ENCODE measurements around the gene TMEM204.

Gene TMEM204

GRCh38 chr16:1546430-1546829, 13.0 kb downstream of the TMEM204 start:
- no peak overlapping the region for H4K12ac ChIP-seq (ENCODE audit: low read depth, low read length)
- H3K9ac ChIP-seq (ENCODE audit: low read length), result no peak overlapping the region
- H3K4me3 ChIP-seq (ENCODE audit: low read depth, low read length), result no peak overlapping the region
- peaks cover 5% of the 10 kb centered on the region for H3K79me1 ChIP-seq (ENCODE audit: low read length)
- H3K18ac ChIP-seq (ENCODE audit: low read length), result no peak overlapping the region
- H4K8ac ChIP-seq (ENCODE audit: low read depth, low read length), result no peak overlapping the region
- H3K14ac ChIP-seq (ENCODE audit: low read length), result no peak overlapping the region
- H3K79me2 ChIP-seq (ENCODE audit: control insufficient read depth, insufficient read depth, low read length, poor library complexity), result peaks cover 1% of the 10 kb centered on the region
- H3K9me3 ChIP-seq (ENCODE audit: insufficient read depth, low read depth, low read length), result peaks cover 6% of the 10 kb centered on the region
- H3K4me2 ChIP-seq (ENCODE audit: low read length), result no peak overlapping the region
- no peak overlapping the region for H2BK120ac ChIP-seq (ENCODE audit: insufficient read depth, low read length, poor library complexity)
- peaks cover 15 to 27% of the 10 kb centered on the region in 2 experiments for H3K4me1 ChIP-seq (ENCODE audit: control insufficient read depth in 1 of 2, insufficient read depth in 2 of 2, low read length in 2 of 2)
- H2BK12ac ChIP-seq (ENCODE audit: low read length), result no peak overlapping the region
- H4K91ac ChIP-seq (ENCODE audit: low read depth, low read length), result no peak overlapping the region
- no peak overlapping the region for H2BK5ac ChIP-seq (ENCODE audit: low read depth, low read length, poor library complexity)
- H3K27me3 ChIP-seq (ENCODE audit: insufficient read depth, low read length), result no peaks in the 10 kb centered on the region
- no peak for DNase-seq
- no peak overlapping the region for H3K23ac ChIP-seq (ENCODE audit: low read length)
- no peak overlapping the region for H2AFZ ChIP-seq (ENCODE audit: insufficient read depth, low read length, poor library complexity)
- H3K4ac ChIP-seq (ENCODE audit: low read depth, low read length), result no peak overlapping the region
- no CpG with 5 or more reads among the region's 16 CpGs for WGBS (ENCODE audit: extremely low coverage, insufficient coverage, insufficient read length)
- peaks cover 27 to 36% of the 10 kb centered on the region in 2 experiments for H3K36me3 ChIP-seq (ENCODE audit: control insufficient read depth in 1 of 2, insufficient read depth in 2 of 2, low read length in 2 of 2)
- no peak overlapping the region for H2AK5ac ChIP-seq (ENCODE audit: low read length)
- no peak overlapping the region for H3K27ac ChIP-seq (ENCODE audit: low read depth, low read length)

- Histone ChIP-seq H3K79me1 (ENCODE audit: low read length) (peaks cover 3% of the 10 kb centered on the region), H2AK5ac (ENCODE audit: low read length) (no peak overlapping the region), H2AFZ (ENCODE audit: insufficient read depth, low read length, poor library complexity) (no peak overlapping the region), H3K27me3 (ENCODE audit: insufficient read depth, low read length) (no peaks in the 10 kb centered on the region), H3K14ac (ENCODE audit: low read length) (no peak overlapping the region), H3K4me1 (ENCODE audit: control insufficient read depth in 1 of 2, insufficient read depth in 2 of 2, low read length in 2 of 2) (peaks cover 9 to 13% of the 10 kb centered on the region in 2 experiments), H3K9ac (ENCODE audit: low read length) (no peak overlapping the region), H3K27ac (ENCODE audit: low read depth, low read length) (no peak overlapping the region), H3K9me3 (ENCODE audit: insufficient read depth, low read depth, low read length) (no peaks in the 10 kb centered on the region), H3K18ac (ENCODE audit: low read length) (no peak overlapping the region), H3K36me3 (ENCODE audit: control insufficient read depth in 1 of 2, insufficient read depth in 2 of 2, low read length in 2 of 2) (peaks cover 23 to 28% of the 10 kb centered on the region in 2 experiments), H4K12ac (ENCODE audit: low read depth, low read length) (no peak overlapping the region), H3K23ac (ENCODE audit: low read length) (no peak overlapping the region), H4K91ac (ENCODE audit: low read depth, low read length) (no peak overlapping the region), H3K4me2 (ENCODE audit: low read length) (no peak overlapping the region), H2BK120ac (ENCODE audit: insufficient read depth, low read length, poor library complexity) (no peak overlapping the region), H3K4ac (ENCODE audit: low read depth, low read length) (no peak overlapping the region), H3K79me2 (ENCODE audit: control insufficient read depth, insufficient read depth, low read length, poor library complexity) (peaks cover 1% of the 10 kb centered on the region), H2BK5ac (ENCODE audit: low read depth, low read length, poor library complexity) (no peak overlapping the region), H2BK12ac (ENCODE audit: low read length) (no peak overlapping the region), H4K8ac (ENCODE audit: low read depth, low read length) (no peak overlapping the region), H3K4me3 (ENCODE audit: low read depth, low read length) (no peak overlapping the region)
- WGBS (ENCODE audit: extremely low coverage, insufficient coverage, insufficient read length), result no CpG with 5 or more reads among the region's 5 CpGs
- no peak for DNase-seq
Observed at GRCh38 chr16:1548233-1548632, 14.8 kb downstream of the TMEM204 start.

- H3K18ac ChIP-seq (ENCODE audit: low read length), result no peak overlapping the region
Observed at GRCh38 chr16:1548727-1549126, 15.3 kb downstream of the TMEM204 start.

GRCh38 chr16:1550069-1550468, 16.6 kb downstream of the TMEM204 start:
- Histone ChIP-seq H3K4ac (ENCODE audit: low read depth, low read length) (no peak overlapping the region), H3K27me3 (ENCODE audit: insufficient read depth, low read length) (no peaks in the 10 kb centered on the region), H3K27ac (ENCODE audit: low read depth, low read length) (no peak overlapping the region), H4K91ac (ENCODE audit: low read depth, low read length) (no peak overlapping the region), H4K12ac (ENCODE audit: low read depth, low read length) (no peak overlapping the region), H2AK5ac (ENCODE audit: low read length) (no peak overlapping the region), H2BK12ac (ENCODE audit: low read length) (no peak overlapping the region), H3K79me1 (ENCODE audit: low read length) (peaks cover 3% of the 10 kb centered on the region), H3K4me2 (ENCODE audit: low read length) (no peak overlapping the region), H3K4me1 (ENCODE audit: control insufficient read depth in 1 of 2, insufficient read depth in 2 of 2, low read length in 2 of 2) (peaks cover 7 to 10% of the 10 kb centered on the region in 2 experiments), H3K79me2 (ENCODE audit: control insufficient read depth, insufficient read depth, low read length, poor library complexity) (peaks cover under 1% of the 10 kb centered on the region), H3K23ac (ENCODE audit: low read length) (no peak overlapping the region), H3K4me3 (ENCODE audit: low read depth, low read length) (no peak overlapping the region), H4K8ac (ENCODE audit: low read depth, low read length) (no peak overlapping the region), H3K9ac (ENCODE audit: low read length) (no peak overlapping the region), H2BK120ac (ENCODE audit: insufficient read depth, low read length, poor library complexity) (no peak overlapping the region), H3K18ac (ENCODE audit: low read length) (no peak overlapping the region), H3K36me3 (ENCODE audit: control insufficient read depth in 1 of 2, insufficient read depth in 2 of 2, low read length in 2 of 2) (peaks cover 31 to 35% of the 10 kb centered on the region in 2 experiments), H2AFZ (ENCODE audit: insufficient read depth, low read length, poor library complexity) (no peak overlapping the region), H3K14ac (ENCODE audit: low read length) (no peak overlapping the region), H3K9me3 (ENCODE audit: insufficient read depth, low read depth, low read length) (peaks cover 3% of the 10 kb centered on the region), H2BK5ac (ENCODE audit: low read depth, low read length, poor library complexity) (no peak overlapping the region)
- DNase-seq, result no peak
- WGBS (ENCODE audit: extremely low coverage, insufficient coverage, insufficient read length), result no CpG with 5 or more reads among the region's 8 CpGs

More at GRCh38 chr16:1548727-1549126, 15.3 kb downstream of the TMEM204 start:
- Histone ChIP-seq H3K79me1 (ENCODE audit: low read length) (peaks cover 3% of the 10 kb centered on the region), H4K8ac (ENCODE audit: low read depth, low read length) (no peak overlapping the region), H3K27ac (ENCODE audit: low read depth, low read length) (no peak overlapping the region), H3K4ac (ENCODE audit: low read depth, low read length) (no peak overlapping the region), H3K4me3 (ENCODE audit: low read depth, low read length) (no peak overlapping the region), H3K4me1 (ENCODE audit: control insufficient read depth in 1 of 2, insufficient read depth in 2 of 2, low read length in 2 of 2) (peaks cover 9 to 13% of the 10 kb centered on the region in 2 experiments), H3K4me2 (ENCODE audit: low read length) (no peak overlapping the region), H4K91ac (ENCODE audit: low read depth, low read length) (no peak overlapping the region), H2BK5ac (ENCODE audit: low read depth, low read length, poor library complexity) (no peak overlapping the region), H3K79me2 (ENCODE audit: control insufficient read depth, insufficient read depth, low read length, poor library complexity) (peaks cover 1% of the 10 kb centered on the region), H4K12ac (ENCODE audit: low read depth, low read length) (no peak overlapping the region), H3K36me3 (ENCODE audit: control insufficient read depth in 1 of 2, insufficient read depth in 2 of 2, low read length in 2 of 2) (peaks cover 23 to 29% of the 10 kb centered on the region in 2 experiments), H3K27me3 (ENCODE audit: insufficient read depth, low read length) (no peaks in the 10 kb centered on the region), H3K14ac (ENCODE audit: low read length) (no peak overlapping the region), H2BK120ac (ENCODE audit: insufficient read depth, low read length, poor library complexity) (no peak overlapping the region), H3K9ac (ENCODE audit: low read length) (no peak overlapping the region), H2BK12ac (ENCODE audit: low read length) (no peak overlapping the region), H3K23ac (ENCODE audit: low read length) (no peak overlapping the region), H3K9me3 (ENCODE audit: insufficient read depth, low read depth, low read length) (no peaks in the 10 kb centered on the region), H2AK5ac (ENCODE audit: low read length) (no peak overlapping the region), H2AFZ (ENCODE audit: insufficient read depth, low read length, poor library complexity) (no peak overlapping the region)
- WGBS (ENCODE audit: extremely low coverage, insufficient coverage, insufficient read length), result no CpG with 5 or more reads among the region's 23 CpGs
- DNase-seq, result no peak

Data from trophoblast cell (in vitro differentiated cells and primary cell).